ENCODE measurements around the gene PTPRD.

GRCh38 chr9:9614607-9615006 is 998.2 kb downstream of the PTPRD start:
- TF ChIP-seq CTCF (IDR thresholded peaks at IDR 0.05; ENCODE audit: low read depth, low read length, poor library complexity, severe bottlenecking), result no peak
- no peak for TF ChIP-seq EZH2phosphoT487 (IDR thresholded peaks at IDR 0.05; ENCODE audit: borderline replicate concordance, low read length)

Measured in DOHH2 (cell line).